GM12873 (cell line): ENCODE measurements around the gene ATP11A.

ENCODE experiments used
- TF ChIP-seq, protein P1 (sequence below): IDR thresholded peaks from 2 replicates; pipeline ENCODE4 v1.5.1; 2012; ENCODE audit warnings: low read depth, mild to moderate bottlenecking, moderate library complexity, low read length, control low read depth; ENCODE audit not compliant: insufficient read depth; ENCODE audit errors: missing control alignments

The ATP11A gene

DNA sequence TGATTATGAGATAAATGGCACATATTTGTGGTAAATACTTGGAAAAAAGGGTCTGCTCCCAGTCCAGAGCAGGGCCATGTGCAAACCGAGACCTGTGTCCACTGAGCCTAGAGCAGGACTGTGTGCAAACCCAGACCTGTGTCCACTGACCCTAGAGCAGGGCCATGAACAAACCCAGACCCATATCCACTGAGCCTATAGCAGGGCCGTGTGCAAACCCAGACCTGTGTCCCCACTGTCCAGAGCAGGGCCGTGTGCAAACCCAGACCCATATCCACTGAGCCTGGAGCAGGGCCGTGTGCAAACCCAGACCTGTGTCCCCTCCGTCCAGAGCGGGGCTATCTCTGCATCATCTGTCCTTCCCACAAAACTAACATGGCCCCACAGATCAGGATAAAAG lies 136.0 kb downstream of the ATP11A start:
- TF ChIP-seq, protein P1, sequence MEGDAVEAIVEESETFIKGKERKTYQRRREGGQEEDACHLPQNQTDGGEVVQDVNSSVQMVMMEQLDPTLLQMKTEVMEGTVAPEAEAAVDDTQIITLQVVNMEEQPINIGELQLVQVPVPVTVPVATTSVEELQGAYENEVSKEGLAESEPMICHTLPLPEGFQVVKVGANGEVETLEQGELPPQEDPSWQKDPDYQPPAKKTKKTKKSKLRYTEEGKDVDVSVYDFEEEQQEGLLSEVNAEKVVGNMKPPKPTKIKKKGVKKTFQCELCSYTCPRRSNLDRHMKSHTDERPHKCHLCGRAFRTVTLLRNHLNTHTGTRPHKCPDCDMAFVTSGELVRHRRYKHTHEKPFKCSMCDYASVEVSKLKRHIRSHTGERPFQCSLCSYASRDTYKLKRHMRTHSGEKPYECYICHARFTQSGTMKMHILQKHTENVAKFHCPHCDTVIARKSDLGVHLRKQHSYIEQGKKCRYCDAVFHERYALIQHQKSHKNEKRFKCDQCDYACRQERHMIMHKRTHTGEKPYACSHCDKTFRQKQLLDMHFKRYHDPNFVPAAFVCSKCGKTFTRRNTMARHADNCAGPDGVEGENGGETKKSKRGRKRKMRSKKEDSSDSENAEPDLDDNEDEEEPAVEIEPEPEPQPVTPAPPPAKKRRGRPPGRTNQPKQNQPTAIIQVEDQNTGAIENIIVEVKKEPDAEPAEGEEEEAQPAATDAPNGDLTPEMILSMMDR: no peak

DNA sequence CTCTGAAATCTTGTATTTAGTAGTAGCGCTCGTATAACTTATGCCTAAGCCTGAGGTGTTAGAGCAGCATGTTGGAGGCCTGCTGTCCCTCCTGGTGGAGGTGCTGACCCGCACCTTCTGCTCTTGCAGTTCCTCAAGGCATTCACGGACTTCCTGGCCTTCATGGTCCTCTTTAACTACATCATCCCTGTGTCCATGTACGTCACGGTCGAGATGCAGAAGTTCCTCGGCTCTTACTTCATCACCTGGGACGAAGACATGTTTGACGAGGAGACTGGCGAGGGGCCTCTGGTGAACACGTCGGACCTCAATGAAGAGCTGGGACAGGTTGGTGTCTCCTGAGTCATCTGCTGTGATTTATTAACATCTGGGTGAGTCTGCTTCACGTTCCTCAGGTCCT lies 136.7 kb downstream of the ATP11A start:
- TF ChIP-seq, protein P1: no peak

DNA sequence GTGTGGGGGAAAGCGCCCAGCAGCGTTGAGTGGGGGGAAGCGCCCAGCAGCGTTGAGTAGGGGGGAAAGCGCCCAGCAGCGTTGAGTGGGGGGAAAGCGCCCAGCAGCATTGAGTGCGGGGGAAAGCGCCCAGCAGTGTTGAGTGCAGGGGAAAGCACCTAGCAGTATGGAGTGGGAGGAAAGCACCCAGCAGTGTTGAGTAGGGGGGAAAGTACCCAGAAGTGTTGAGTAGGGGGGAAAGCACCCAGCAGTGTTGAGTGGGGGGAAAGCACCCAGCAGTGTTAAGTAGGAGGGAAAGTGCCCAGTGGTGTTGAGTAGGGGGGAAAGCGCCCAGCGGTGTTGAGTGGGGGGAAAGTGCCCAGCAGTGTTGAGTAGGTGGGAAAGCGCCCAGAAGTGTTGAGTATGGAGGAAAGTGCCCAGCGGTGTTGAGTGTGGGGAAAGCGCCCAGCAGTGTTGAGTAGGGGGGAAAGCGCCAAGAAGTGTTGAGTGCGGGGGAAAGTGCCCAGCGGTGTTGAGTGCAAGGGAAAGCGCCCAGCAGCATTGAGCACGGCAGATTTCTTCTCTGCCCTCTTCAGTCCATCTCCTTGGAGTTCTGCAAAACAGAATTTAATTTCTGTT lies 138.4 kb downstream of the ATP11A start:
- TF ChIP-seq, protein P1: no peak

DNA sequence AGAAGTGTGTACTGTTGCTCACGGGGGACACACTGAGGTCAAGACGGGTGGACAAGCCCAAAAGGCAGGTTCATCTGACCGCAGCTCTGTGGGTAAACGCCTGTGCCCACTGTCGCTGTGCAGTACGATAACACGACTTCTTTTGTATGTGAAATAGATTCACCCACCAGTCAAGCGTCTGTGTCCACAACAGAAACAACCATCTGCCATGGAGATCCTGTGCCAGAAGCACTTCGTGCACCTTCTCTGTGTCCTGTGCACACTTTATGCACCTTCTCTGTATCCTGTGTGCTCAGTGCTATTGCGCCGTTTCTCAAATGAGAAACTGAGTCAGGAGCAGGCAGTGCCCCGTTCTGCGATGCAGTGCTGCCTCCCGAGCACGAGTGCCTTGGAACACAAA lies 138.9 kb downstream of the ATP11A start:
- TF ChIP-seq, protein P1: no peak

DNA sequence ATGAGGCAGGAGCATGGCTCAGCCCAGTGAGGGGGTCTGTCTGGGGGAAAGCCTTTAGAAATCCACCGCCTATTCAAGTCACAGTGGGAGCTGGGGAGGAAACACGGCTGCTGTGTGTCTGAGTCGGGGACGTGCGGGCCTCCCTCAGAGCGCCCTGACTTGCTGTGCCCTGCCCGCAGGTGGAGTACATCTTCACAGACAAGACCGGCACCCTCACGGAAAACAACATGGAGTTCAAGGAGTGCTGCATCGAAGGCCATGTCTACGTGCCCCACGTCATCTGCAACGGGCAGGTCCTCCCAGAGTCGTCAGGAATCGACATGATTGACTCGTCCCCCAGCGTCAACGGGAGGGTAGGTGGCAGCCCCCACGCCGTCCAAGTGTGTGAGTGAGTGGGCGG lies 141.4 kb downstream of the ATP11A start:
- TF ChIP-seq, protein P1: no peak

DNA sequence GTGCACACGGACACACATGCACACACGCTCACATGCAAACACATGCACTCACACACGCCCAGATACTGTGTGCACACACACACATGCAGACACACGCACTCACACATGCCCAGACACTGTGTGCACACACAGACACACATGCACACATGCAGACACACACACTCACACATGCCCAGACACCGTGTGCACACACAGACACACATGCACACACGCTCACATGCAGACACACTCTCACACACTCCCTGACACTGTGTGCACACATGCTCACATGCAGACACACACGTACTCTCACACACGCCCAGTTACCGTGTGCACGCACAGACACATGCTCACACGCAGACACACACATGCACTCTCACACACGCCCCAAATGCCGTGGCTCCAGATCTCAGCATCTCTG lies 142.0 kb downstream of the ATP11A start:
- TF ChIP-seq, protein P1: no peak

DNA sequence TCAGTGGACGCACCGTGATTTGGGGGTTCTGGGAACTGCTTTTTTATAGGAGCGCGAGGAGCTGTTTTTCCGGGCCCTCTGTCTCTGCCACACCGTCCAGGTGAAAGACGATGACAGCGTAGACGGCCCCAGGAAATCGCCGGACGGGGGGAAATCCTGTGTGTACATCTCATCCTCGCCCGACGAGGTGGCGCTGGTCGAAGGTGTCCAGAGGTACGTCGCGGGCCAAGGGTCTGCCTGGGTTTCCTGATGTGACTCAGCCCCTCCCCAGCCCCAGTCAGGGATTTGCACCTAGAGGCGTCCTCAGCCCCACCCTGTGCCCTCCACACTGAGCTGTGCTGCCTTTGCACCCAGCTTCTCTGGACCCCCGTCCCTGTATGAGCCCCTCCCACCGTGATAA lies 143.0 kb downstream of the ATP11A start:
- TF ChIP-seq, protein P1: no peak
